Activated B cell treated with CpG ODN at 0.5 μM for 24 hours (primary cell): ENCODE results near the gene RAB22A. TPM values are rescaled to one million over a fixed set of nuclear protein-coding genes. Genes with fewer than 3 reads are reported as not detected.
A peak's percentile ranks its signal among the peaks of the same experiment; 100 is the strongest.

Experiments
- ATAC-seq: fragments of 200-7000 bp; cut with Tn5 transposase; one replicate; pipeline ENCODE4 v1.10.0; 2021; ENCODE audit warnings: low read depth, mild to moderate bottlenecking, moderate library complexity
- CTCF ChIA-PET: fragments of 350-600 bp; sonication (Branson Sonifier 250); formaldehyde crosslinking; loops from one replicate; lab custom pipeline; 2021; ENCODE audit warnings: antibody characterized with exemption; lab: Charles Lee
- POLR2A ChIA-PET: fragments of 350-600 bp; sonication (Branson Sonifier 250); formaldehyde crosslinking; loops from one replicate; lab custom pipeline; 2021; ENCODE audit warnings: antibody characterized with exemption; lab: Charles Lee
- DNase-seq: peaks from one replicate; pipeline ENCODE4 v3.0.0; 2022
- H3K27ac Mint-ChIP-seq: one replicate; pipeline ENCODE4 v1.8.0; 2020; ENCODE audit warnings: mixed read lengths
- H3K27me3 Mint-ChIP-seq: one replicate; pipeline ENCODE4 v1.8.0; 2021; ENCODE audit warnings: mixed read lengths
- H3K36me3 Mint-ChIP-seq: one replicate; pipeline ENCODE4 v1.8.0; 2021; ENCODE audit warnings: low read depth, mixed read lengths
- H3K4me1 Mint-ChIP-seq: one replicate; pipeline ENCODE4 v1.8.0; 2021; ENCODE audit warnings: mixed read lengths
- H3K4me3 Mint-ChIP-seq: one replicate; pipeline ENCODE4 v1.8.0; 2020; ENCODE audit warnings: mild to moderate bottlenecking, mixed read lengths
- H3K9me3 Mint-ChIP-seq: one replicate; pipeline ENCODE4 v1.8.0; 2020; ENCODE audit warnings: mixed read lengths
- CTCF ChIP-seq: fragments of 200-600 bp; IDR thresholded peaks from one replicate; pipeline ENCODE4 v1.8.0; 2022; ENCODE audit warnings: antibody characterized with exemption, mild to moderate bottlenecking
- intact Hi-C: fragments of 100-400 bp; cut with micrococcal nuclease; formaldehyde crosslinking; loops from one replicate; pipeline ENCODE4 v1.15.1; 2024
- total RNA-seq: library from RNA; stranded (reverse); gene quantifications from 2 replicates; pipeline ENCODE4 v1.2.3, GENCODE V29; 2022

RAB22A gene
- total RNA-seq, 1 donor from 2014 or later, result 15.7 TPM

GRCh38 chr20:58381627-58382026 is 72.1 kb downstream of the RAB22A start:
- Mint-ChIP-seq H3K9me3 (peaks cover 12% of the 10 kb centered on the region), H3K27me3 (peaks cover 46% of the 10 kb centered on the region), H3K36me3 (no peaks in the 10 kb centered on the region), H3K4me1 (no peaks in the 10 kb centered on the region), H3K27ac (no peak overlapping the region), H3K4me3 (no peak overlapping the region)
- DNase-seq, result no peak
- intact Hi-C loops, result loop anchor here (10.0 kb wide), 1 partner anchor 1027 kb away; the partner anchor contains the start of gene RAE1
- POLR2A ChIA-PET, result no interaction called here
- CTCF ChIA-PET, result no interaction called here
- no peak for ATAC-seq
- TF ChIP-seq CTCF, result no peak

- no peak overlapping the region for H3K27ac Mint-ChIP-seq
- DNase-seq (no peak), ATAC-seq (no peak)
- no peaks in the 10 kb centered on the region for H3K4me1 Mint-ChIP-seq
- H3K36me3 Mint-ChIP-seq, result no peaks in the 10 kb centered on the region
- POLR2A ChIA-PET, result no interaction called here
- peaks cover 45% of the 10 kb centered on the region for H3K27me3 Mint-ChIP-seq
- CTCF ChIA-PET, result no interaction called here
- no peak for TF ChIP-seq CTCF
- intact Hi-C loops, result loop anchor here (10.0 kb wide), 1 partner anchor 1027 kb away; the partner anchor contains the start of gene RAE1
- no peak overlapping the region for H3K4me3 Mint-ChIP-seq
- peaks cover 12% of the 10 kb centered on the region for H3K9me3 Mint-ChIP-seq
These were observed 72.6 kb downstream of the RAB22A start for GRCh38 chr20:58382096-58382495.

GRCh38 chr20:58384821-58385220 is 75.3 kb downstream of the RAB22A start:
- Mint-ChIP-seq H3K4me1 (peaks cover 2% of the 10 kb centered on the region), H3K36me3 (peaks cover 2% of the 10 kb centered on the region), H3K4me3 (no peak overlapping the region), H3K9me3 (peaks cover 12% of the 10 kb centered on the region), H3K27ac (no peak overlapping the region), H3K27me3 (peaks cover 27% of the 10 kb centered on the region)
- DNase-seq (no peak), ATAC-seq (no peak)
- intact Hi-C loops, result loop anchor here (5.0 to 10.0 kb wide), 2 partner anchors 1030 to 1993 kb away; partner anchors contain the start of genes AURKA, CSTF1 and RAE1
- ChIA-PET POLR2A (no interaction called here), CTCF (no interaction called here)
- no peak for TF ChIP-seq CTCF

GRCh38 chr20:58388028-58388601 is 78.6 kb downstream of the RAB22A start:
- no peak overlapping the region for H3K4me3 Mint-ChIP-seq
- H3K27ac Mint-ChIP-seq, result no peak overlapping the region
- POLR2A ChIA-PET, result interaction anchor here (0.8 to 1.8 kb wide), 8 partner anchors 14 to 769 kb away, joined by 3 to 45 read pairs (median 7); partner anchors contain the start of genes ATP5F1E, RAB22A, STX16 and ZBP1
- no peak for DNase-seq
- CTCF ChIA-PET, result interaction anchor here (0.7 to 1.8 kb wide), 3 partner anchors 10 to 154 kb away, joined by 3 to 6 read pairs (median 5); no protein-coding TSS in a partner anchor
- H3K9me3 Mint-ChIP-seq, result no peaks in the 10 kb centered on the region
- peaks cover 20% of the 10 kb centered on the region for H3K36me3 Mint-ChIP-seq
- no peak for ATAC-seq
- H3K4me1 Mint-ChIP-seq, result peaks cover 33% of the 10 kb centered on the region
- intact Hi-C loops, result loop anchor here (2.0 to 10.0 kb wide), 4 partner anchors 15 to 1996 kb away; partner anchors contain the start of genes AURKA, CSTF1 and RAE1
- H3K27me3 Mint-ChIP-seq, result peaks cover 8% of the 10 kb centered on the region
- TF ChIP-seq CTCF, result no peak

- intact Hi-C loops, result loop anchor here (1.0 to 10.0 kb wide), 8 partner anchors 14 to 1997 kb away; partner anchors contain the start of genes AURKA, CSTF1, RAB22A and RAE1
- no peak for TF ChIP-seq CTCF
- H3K27ac Mint-ChIP-seq, result peak within 1 kb of the TSS; percentile 85
- peaks cover 24% of the 10 kb centered on the region for H3K36me3 Mint-ChIP-seq
- ChIA-PET CTCF (interaction anchor here (0.7 to 1.8 kb wide), 3 partner anchors 9 to 155 kb away, joined by 3 to 6 read pairs (median 5); no protein-coding TSS in a partner anchor), POLR2A (interaction anchor here (0.5 to 1.8 kb wide), 18 partner anchors 11 to 1997 kb away, joined by 3 to 45 read pairs (median 4); partner anchors contain the start of genes ATP5F1E, AURKA, CSTF1 and RAB22A)
- H3K9me3 Mint-ChIP-seq, result no peaks in the 10 kb centered on the region
- peaks cover 4% of the 10 kb centered on the region for H3K27me3 Mint-ChIP-seq
- peak within 1 kb of the TSS; percentile 91 for H3K4me3 Mint-ChIP-seq
- peaks cover 37% of the 10 kb centered on the region for H3K4me1 Mint-ChIP-seq
- peak; percentile 99 for DNase-seq
- peak; percentile 97 for ATAC-seq
These were observed 79.4 kb downstream of the RAB22A start, which contains the start of gene VAPB for GRCh38 chr20:58388882-58389323. TSS of gene VAPB (plus strand) at chr20:58389229. CDS start at chr20:58389460, 231 bp downstream.
